Panc1 (cell line): Measurements from ENCODE around the gene BTBD2. TPM values are rescaled to one million over a fixed set of nuclear protein-coding genes. Genes with fewer than 3 reads are reported as not detected.

ENCODE experiments used
- ATAC-seq: fragments of 200-7000 bp; cut with Tn5 transposase; 2 replicates; pipeline ENCODE4 v1.9.1; 2020; ENCODE audit warnings: mild to moderate bottlenecking, moderate library complexity
- Bru-seq: library from RNA; stranded (reverse); fragments of 400-500 nt; gene quantifications from one replicate; lab custom pipeline; 2021; lab: Mats Ljungman, UMichigan
- BruChase-seq, 2 experiments: library from RNA; stranded (reverse); fragments of 400-500 nt; gene quantifications; one replicate each; lab custom pipeline; 2021; lab: Mats Ljungman, UMichigan
- BruUV-seq: library from RNA; stranded (reverse); fragments of 400-500 nt; replicated peaks from 2 replicates; lab custom pipeline; 2021; lab: Mats Ljungman, UMichigan
- CTCF ChIA-PET: fragments of 300-600 bp; sonication (Branson Sonifier 250); formaldehyde crosslinking; loops from one replicate; lab custom pipeline; 2022; ENCODE audit warnings: antibody characterized with exemption; lab: Charles Lee
- POLR2A ChIA-PET: fragments of 300-600 bp; sonication (Branson Sonifier 250); formaldehyde crosslinking; loops from one replicate; lab custom pipeline; 2022; ENCODE audit warnings: antibody characterized with exemption; lab: Charles Lee
- DNase-seq: peaks from one replicate; pipeline ENCODE4 v3.0.0-alpha.2; 2010; ENCODE audit warnings: low read depth, low spot score
- H3K27ac ChIP-seq: 2 replicates; pipeline ENCODE4 v1.5.1; 2011; ENCODE audit warnings: mild to moderate bottlenecking, low read length, inconsistent platforms
- H3K27me3 ChIP-seq: fragments of 200-500 bp; sonication (Bioruptor generic); 2 replicates; pipeline ENCODE4 v1.6.0; 2014; ENCODE audit warnings: low read length, inconsistent platforms; ENCODE audit not compliant: control insufficient read depth, insufficient read depth
- H3K36me3 ChIP-seq: fragments of 200-500 bp; sonication (Bioruptor generic); 2 replicates; pipeline ENCODE4 v1.5.1; 2014; ENCODE audit warnings: inconsistent platforms, mild to moderate bottlenecking, low read length, moderate library complexity; ENCODE audit not compliant: control insufficient read depth, insufficient read depth
- H3K4me1 ChIP-seq: 2 replicates; pipeline ENCODE4 v1.5.1; 2011; ENCODE audit warnings: inconsistent platforms, mild to moderate bottlenecking, low read length, moderate library complexity; ENCODE audit not compliant: control insufficient read depth, insufficient read depth
- H3K4me3 ChIP-seq, 2 experiments: 2 replicates each; pipeline ENCODE4 v1.5.1; 2011 to 2012; ENCODE audit warnings: low read depth in 2 of 2, low read length in 2 of 2, mild to moderate bottlenecking in 2 of 2, inconsistent platforms in 1 of 2, moderate library complexity in 1 of 2
- H3K9me3 ChIP-seq: fragments of 200-500 bp; sonication (Bioruptor generic); 2 replicates; pipeline ENCODE4 v1.5.1; 2014; ENCODE audit warnings: low read depth, mild to moderate bottlenecking, inconsistent platforms, low read length, moderate library complexity; ENCODE audit not compliant: control insufficient read depth, insufficient read depth
- POLR2AphosphoS5 ChIP-seq: IDR thresholded peaks from 2 replicates; pipeline ENCODE4 v1.6.1; 2012; ENCODE audit warnings: mild to moderate bottlenecking, low read depth, low read length, moderate library complexity
- SIN3A ChIP-seq: IDR thresholded peaks from 2 replicates; pipeline ENCODE4 v1.6.1; 2012; ENCODE audit warnings: low read depth, mild to moderate bottlenecking, low read length, moderate library complexity, borderline replicate concordance; ENCODE audit not compliant: insufficient read depth
- TCF7L2 ChIP-seq: IDR thresholded peaks from 2 replicates; pipeline ENCODE4 v1.6.1; 2011; ENCODE audit warnings: mild to moderate bottlenecking, low read depth, low read length, inconsistent platforms
- in situ Hi-C: cut with HindIII; loops from 2 replicates; pipeline ENCODE4 v1.10.0; 2016; ENCODE audit warnings: low sequenced_read_pairs, low pct_unique_long_range_greater_than_20kb
- intact Hi-C: fragments of 100-400 bp; cut with micrococcal nuclease; formaldehyde crosslinking; loops from one replicate; pipeline ENCODE4 v1.10.0; 2022; ENCODE audit not compliant: unreplicated experiment
- long read RNA-seq: library from polyadenylated mRNA; unstranded; transcript quantifications from one replicate; pipeline ENCODE4 v2.0.0, GENCODE V29; 2021; ENCODE audit not compliant: unreplicated experiment
- polyA plus RNA-seq: library from polyadenylated mRNA; unstranded; fragments of >200 nt; gene quantifications from one replicate; pipeline ENCODE4 v1.2.1, GENCODE V29; 2012; ENCODE audit warnings: missing spikeins; ENCODE audit not compliant: insufficient read length
- total RNA-seq: library from RNA; stranded (reverse); gene quantifications from one replicate; pipeline ENCODE4 v1.2.1, GENCODE V29; 2021; ENCODE audit not compliant: unreplicated experiment
- TF ChIP-seq, protein P1 (sequence below), 2 experiments: IDR thresholded peaks; 2 replicates each; pipeline ENCODE4 v1.6.1; 2011 to 2012; ENCODE audit warnings: low read depth in 2 of 2, control low read depth in 1 of 2, low read length in 1 of 2, mild to moderate bottlenecking in 1 of 2, moderate library complexity in 1 of 2; ENCODE audit not compliant: insufficient read depth in 1 of 2
- TF ChIP-seq, protein P2 (sequence below): fragments of 450-650 bp; IDR thresholded peaks from 2 replicates; pipeline ENCODE4 v1.5.1; 2017; ENCODE audit warnings: mild to moderate bottlenecking

BTBD2 gene
- 59.6 TPM for total RNA-seq
- 178 TPM for polyA plus RNA-seq
- percentile 52 among the genes with signal in this experiment for Bru-seq, nascent RNA
- percentile 55 among the genes with signal in this experiment for BruChase-seq, experiment 1, labeled RNA remaining after a 2-hour chase
- BruChase-seq, experiment 2, labeled RNA remaining after a 6-hour chase: percentile 61 among the genes with signal in this experiment
- long read RNA-seq, transcript BTBD2-201 (9 exons, 2,649 nt): major isoform, 88 of 165 reads
- long read RNA-seq, partial matches to known transcripts: 50 of 165 reads
- long read RNA-seq, other reads (novel, unspliced or antisense): 21 of 165 reads

DNA sequence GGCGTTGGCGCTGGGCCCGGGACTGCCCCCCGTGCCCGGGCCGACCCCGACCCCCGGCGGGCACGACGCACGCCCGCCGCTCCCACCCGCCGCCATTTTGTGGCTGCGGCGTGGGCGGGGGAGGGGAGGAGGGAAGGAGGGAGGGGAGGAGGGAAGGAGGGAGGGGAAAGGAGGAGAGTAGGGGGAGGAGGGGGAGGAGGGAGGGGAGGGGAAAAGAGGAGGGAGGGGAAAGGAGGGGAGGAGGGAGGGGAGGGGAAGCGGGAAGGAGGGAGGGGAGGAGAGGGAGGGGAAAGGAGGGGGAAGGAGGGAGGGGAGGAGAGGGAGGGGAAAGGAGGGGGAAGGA lies at the start of gene BTBD2:
Gene BTBD2, minus strand, starts transcription at position 107 of the 343 bp plus-strand sequence. Its CDS starts 11 bp downstream, at position 96.
- Histone ChIP-seq H3K27me3 (no peaks in the 10 kb centered on the region), H3K9me3 (no peaks in the 10 kb centered on the region), H3K27ac (peak within 1 kb of the TSS; percentile 67), H3K36me3 (peaks cover 3% of the 10 kb centered on the region; the same call in 1 of the 2 replicates), H3K4me1 (no peaks in the 10 kb centered on the region), H3K4me3 (peak within 1 kb of the TSS; percentile 45 to 52)
- peak; percentile 37 for ATAC-seq
- in situ Hi-C loops (no loop called here), intact Hi-C loops (no loop called here)
- TF ChIP-seq TCF7L2: no peak
- DNase-seq: no peak
- ChIA-PET CTCF (no interaction called here), POLR2A (no interaction called here)
- BruUV-seq: no TSS peak

DNA sequence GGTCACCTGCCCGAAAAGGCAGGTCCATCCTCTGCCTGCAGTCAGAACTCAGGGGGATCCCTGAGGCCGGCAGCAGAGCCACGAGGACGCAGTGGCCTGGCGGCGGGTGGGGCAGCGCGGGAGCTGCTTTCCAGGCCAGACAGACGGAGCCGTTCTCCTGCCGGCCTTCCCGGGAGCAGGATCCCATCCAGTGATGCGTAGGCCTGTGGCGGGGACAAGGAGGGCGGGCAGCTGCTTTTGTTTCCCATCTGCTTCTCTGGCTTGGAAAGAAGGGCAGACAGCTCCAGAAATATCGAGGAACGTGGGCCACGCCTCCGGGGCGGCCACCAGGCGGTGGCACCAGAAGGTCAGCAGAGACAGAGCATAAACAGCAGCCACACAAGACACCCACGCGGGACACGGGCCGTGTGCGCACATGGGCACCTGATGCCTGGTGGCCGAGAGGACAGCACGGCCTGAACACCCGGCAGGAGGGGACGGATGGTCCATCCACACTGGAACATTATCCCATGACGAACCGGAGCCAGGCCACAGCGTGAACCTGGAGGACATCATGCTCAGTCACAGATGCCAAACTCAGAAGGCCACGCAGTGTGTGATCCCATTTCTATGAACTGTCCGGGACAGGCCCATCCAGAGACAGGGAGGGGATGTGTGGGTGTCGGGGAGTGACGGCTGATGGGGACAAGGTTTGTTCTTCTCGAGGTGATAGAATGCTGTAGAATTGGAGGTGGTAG lies 49.4 kb upstream of the BTBD2 start:
- TF ChIP-seq, protein P1, sequence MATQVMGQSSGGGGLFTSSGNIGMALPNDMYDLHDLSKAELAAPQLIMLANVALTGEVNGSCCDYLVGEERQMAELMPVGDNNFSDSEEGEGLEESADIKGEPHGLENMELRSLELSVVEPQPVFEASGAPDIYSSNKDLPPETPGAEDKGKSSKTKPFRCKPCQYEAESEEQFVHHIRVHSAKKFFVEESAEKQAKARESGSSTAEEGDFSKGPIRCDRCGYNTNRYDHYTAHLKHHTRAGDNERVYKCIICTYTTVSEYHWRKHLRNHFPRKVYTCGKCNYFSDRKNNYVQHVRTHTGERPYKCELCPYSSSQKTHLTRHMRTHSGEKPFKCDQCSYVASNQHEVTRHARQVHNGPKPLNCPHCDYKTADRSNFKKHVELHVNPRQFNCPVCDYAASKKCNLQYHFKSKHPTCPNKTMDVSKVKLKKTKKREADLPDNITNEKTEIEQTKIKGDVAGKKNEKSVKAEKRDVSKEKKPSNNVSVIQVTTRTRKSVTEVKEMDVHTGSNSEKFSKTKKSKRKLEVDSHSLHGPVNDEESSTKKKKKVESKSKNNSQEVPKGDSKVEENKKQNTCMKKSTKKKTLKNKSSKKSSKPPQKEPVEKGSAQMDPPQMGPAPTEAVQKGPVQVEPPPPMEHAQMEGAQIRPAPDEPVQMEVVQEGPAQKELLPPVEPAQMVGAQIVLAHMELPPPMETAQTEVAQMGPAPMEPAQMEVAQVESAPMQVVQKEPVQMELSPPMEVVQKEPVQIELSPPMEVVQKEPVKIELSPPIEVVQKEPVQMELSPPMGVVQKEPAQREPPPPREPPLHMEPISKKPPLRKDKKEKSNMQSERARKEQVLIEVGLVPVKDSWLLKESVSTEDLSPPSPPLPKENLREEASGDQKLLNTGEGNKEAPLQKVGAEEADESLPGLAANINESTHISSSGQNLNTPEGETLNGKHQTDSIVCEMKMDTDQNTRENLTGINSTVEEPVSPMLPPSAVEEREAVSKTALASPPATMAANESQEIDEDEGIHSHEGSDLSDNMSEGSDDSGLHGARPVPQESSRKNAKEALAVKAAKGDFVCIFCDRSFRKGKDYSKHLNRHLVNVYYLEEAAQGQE (IDR thresholded peaks at IDR 0.05; ENCODE audit: insufficient read depth in 1 of 2, low read depth in 2 of 2, low read length in 1 of 2): no peak
- TF ChIP-seq, protein P2, sequence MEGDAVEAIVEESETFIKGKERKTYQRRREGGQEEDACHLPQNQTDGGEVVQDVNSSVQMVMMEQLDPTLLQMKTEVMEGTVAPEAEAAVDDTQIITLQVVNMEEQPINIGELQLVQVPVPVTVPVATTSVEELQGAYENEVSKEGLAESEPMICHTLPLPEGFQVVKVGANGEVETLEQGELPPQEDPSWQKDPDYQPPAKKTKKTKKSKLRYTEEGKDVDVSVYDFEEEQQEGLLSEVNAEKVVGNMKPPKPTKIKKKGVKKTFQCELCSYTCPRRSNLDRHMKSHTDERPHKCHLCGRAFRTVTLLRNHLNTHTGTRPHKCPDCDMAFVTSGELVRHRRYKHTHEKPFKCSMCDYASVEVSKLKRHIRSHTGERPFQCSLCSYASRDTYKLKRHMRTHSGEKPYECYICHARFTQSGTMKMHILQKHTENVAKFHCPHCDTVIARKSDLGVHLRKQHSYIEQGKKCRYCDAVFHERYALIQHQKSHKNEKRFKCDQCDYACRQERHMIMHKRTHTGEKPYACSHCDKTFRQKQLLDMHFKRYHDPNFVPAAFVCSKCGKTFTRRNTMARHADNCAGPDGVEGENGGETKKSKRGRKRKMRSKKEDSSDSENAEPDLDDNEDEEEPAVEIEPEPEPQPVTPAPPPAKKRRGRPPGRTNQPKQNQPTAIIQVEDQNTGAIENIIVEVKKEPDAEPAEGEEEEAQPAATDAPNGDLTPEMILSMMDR: no peak
- TF ChIP-seq POLR2AphosphoS5: no peak
- no peaks in the 10 kb centered on the region for H3K27me3 ChIP-seq
- peak overlapping the region; percentile 59; the same call in 1 of the 2 replicates for H3K27ac ChIP-seq
- no TSS peak for BruUV-seq
- no peak overlapping the region for H3K4me3 ChIP-seq
- ATAC-seq: no peak
- no peaks in the 10 kb centered on the region for H3K36me3 ChIP-seq
- intact Hi-C loops (loop anchor here (5.0 kb wide), 1 partner anchor 43 kb away; no protein-coding TSS in a partner anchor), in situ Hi-C loops (no loop called here)
- ChIA-PET POLR2A (no interaction called here), CTCF (interaction anchor here (0.6 kb wide), 1 partner anchor 46 kb away, joined by 6 read pairs; no protein-coding TSS in a partner anchor)
- no peak for DNase-seq
- no peaks in the 10 kb centered on the region for H3K9me3 ChIP-seq
- H3K4me1 ChIP-seq: peaks cover 25% of the 10 kb centered on the region

DNA sequence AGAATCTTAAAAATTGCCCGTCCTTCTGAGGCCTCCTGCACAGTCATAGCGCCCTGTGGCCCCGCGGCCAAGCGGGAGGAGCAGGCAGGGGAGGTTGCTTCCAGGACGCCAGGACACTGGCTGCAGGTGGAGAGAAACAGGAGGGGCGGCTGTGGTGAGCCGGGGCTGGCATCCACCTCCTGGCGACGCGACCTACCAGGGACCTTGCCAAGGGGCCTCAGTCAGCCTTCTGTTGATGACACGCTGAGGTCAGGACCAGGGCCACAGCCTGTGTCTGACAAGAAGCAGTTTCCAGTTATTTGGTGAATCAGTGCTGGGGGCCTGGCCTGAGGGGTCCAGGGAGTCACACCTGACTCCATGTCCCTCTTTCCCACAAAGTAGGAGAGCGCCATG lies 48.9 kb upstream of the BTBD2 start:
- in situ Hi-C loops: no loop called here
- Histone ChIP-seq H3K36me3 (no peaks in the 10 kb centered on the region), H3K9me3 (no peaks in the 10 kb centered on the region), H3K27ac (peak overlapping the region; percentile 59; the same call in 1 of the 2 replicates), H3K27me3 (no peaks in the 10 kb centered on the region), H3K4me1 (peaks cover 24% of the 10 kb centered on the region), H3K4me3 (no peak overlapping the region)
- TF ChIP-seq SIN3A: no peak
- TF ChIP-seq POLR2AphosphoS5: no peak
- TF ChIP-seq, protein P1 (IDR thresholded peaks at IDR 0.05; ENCODE audit: insufficient read depth in 1 of 2, low read depth in 2 of 2, low read length in 1 of 2): no peak
- TF ChIP-seq, protein P2: no peak
- no peak for TF ChIP-seq TCF7L2
- CTCF ChIA-PET: interaction anchor here (0.6 kb wide), 1 partner anchor 45 kb away, joined by 6 read pairs; no protein-coding TSS in a partner anchor
- no peak for DNase-seq
- intact Hi-C loops: no loop called here
- BruUV-seq: no TSS peak
- no peak for ATAC-seq
- POLR2A ChIA-PET: no interaction called here
